ENCODE data around the gene MTCL1. TPM values are rescaled to one million over a fixed set of nuclear protein-coding genes. Genes with fewer than 3 reads are reported as not detected.

Gene MTCL1
- total RNA-seq, 4 donors from 2014 or later = 2.2 to 6.8 (median 4.0) TPM

GRCh38 chr18:8821531-8821930 is 116.2 kb downstream of the MTCL1 start:
- WGBS, 2 donors = 79 to 84% methylated on average over 1 of the region's 1 CpG
- no peak for DNase-seq (ENCODE audit: low spot score in 2 of 2)
- TF ChIP-seq CTCF (IDR thresholded peaks at IDR 0.05) (no peak), POLR2A (IDR thresholded peaks at IDR 0.05) (no peak)
- intact Hi-C loops (cut with DNase I; ENCODE audit: low total_unique reads) = loop anchor here (10.0 kb wide), 1 partner anchor 73 kb away; no protein-coding TSS in a partner anchor
- H3K4me3 ChIP-seq (ENCODE audit: low read depth, poor library complexity, severe bottlenecking) = no peak overlapping the region

- 97% methylated on average over 10 of the region's 10 CpGs for WGBS, 2 donors
- no peak for DNase-seq (ENCODE audit: low spot score in 2 of 2)
- TF ChIP-seq CTCF (IDR thresholded peaks at IDR 0.05) = no peak
- no peak for TF ChIP-seq POLR2A (IDR thresholded peaks at IDR 0.05)
- H3K4me3 ChIP-seq (ENCODE audit: low read depth, poor library complexity, severe bottlenecking) = no peak overlapping the region
- intact Hi-C loops (cut with DNase I; ENCODE audit: low total_unique reads) = loop anchor here (10.0 kb wide), 1 partner anchor 72 kb away; no protein-coding TSS in a partner anchor
These were observed 117.3 kb downstream of the MTCL1 start for GRCh38 chr18:8822643-8823042.

- no peak for TF ChIP-seq CTCF (IDR thresholded peaks at IDR 0.05)
- TF ChIP-seq POLR2A (IDR thresholded peaks at IDR 0.05) = no peak
- WGBS, 2 donors = 87 to 90% methylated on average over 6 of the region's 6 CpGs
- intact Hi-C loops (cut with DNase I; ENCODE audit: low total_unique reads) = loop anchor here (10.0 kb wide), 1 partner anchor 71 kb away; no protein-coding TSS in a partner anchor
- H3K4me3 ChIP-seq (ENCODE audit: low read depth, poor library complexity, severe bottlenecking) = no peak overlapping the region
- DNase-seq (ENCODE audit: low spot score in 2 of 2) = no peak
These were observed 118.2 kb downstream of the MTCL1 start for GRCh38 chr18:8823530-8823929.

GRCh38 chr18:8824846-8825245 is 119.5 kb downstream of the MTCL1 start:
- TF ChIP-seq POLR2A (IDR thresholded peaks at IDR 0.05) (no peak), CTCF (IDR thresholded peaks at IDR 0.05) (no peak)
- no peak for DNase-seq (ENCODE audit: low spot score in 2 of 2)
- intact Hi-C loops (cut with DNase I; ENCODE audit: low total_unique reads) = loop anchor here (10.0 kb wide), 1 partner anchor 70 kb away; no protein-coding TSS in a partner anchor
- no peak overlapping the region for H3K4me3 ChIP-seq (ENCODE audit: low read depth, poor library complexity, severe bottlenecking)
- whole genome bisulfite sequencing, 2 donors = 97% methylated on average over 19 of the region's 20 CpGs

- 93% methylated on average over 10 to 13 of the region's 13 CpGs for WGBS, 2 donors
- no peak for TF ChIP-seq POLR2A (IDR thresholded peaks at IDR 0.05)
- no peak for TF ChIP-seq CTCF (IDR thresholded peaks at IDR 0.05)
- H3K4me3 ChIP-seq (ENCODE audit: low read depth, poor library complexity, severe bottlenecking) = no peak overlapping the region
- DNase-seq (ENCODE audit: low spot score in 2 of 2) = no peak
- intact Hi-C loops (cut with DNase I; ENCODE audit: low total_unique reads) = loop anchor here (10.0 kb wide), 1 partner anchor 70 kb away; no protein-coding TSS in a partner anchor
These were observed 119.9 kb downstream of the MTCL1 start for GRCh38 chr18:8825273-8825672.
